ENCODE results near the gene ADCY5.
"Not testable (repeated sequence)": the region's sequence is repeated elsewhere in the genome, so short reads cannot be mapped to it uniquely, and the experiment has no call there.

ADCY5 gene

DNA sequence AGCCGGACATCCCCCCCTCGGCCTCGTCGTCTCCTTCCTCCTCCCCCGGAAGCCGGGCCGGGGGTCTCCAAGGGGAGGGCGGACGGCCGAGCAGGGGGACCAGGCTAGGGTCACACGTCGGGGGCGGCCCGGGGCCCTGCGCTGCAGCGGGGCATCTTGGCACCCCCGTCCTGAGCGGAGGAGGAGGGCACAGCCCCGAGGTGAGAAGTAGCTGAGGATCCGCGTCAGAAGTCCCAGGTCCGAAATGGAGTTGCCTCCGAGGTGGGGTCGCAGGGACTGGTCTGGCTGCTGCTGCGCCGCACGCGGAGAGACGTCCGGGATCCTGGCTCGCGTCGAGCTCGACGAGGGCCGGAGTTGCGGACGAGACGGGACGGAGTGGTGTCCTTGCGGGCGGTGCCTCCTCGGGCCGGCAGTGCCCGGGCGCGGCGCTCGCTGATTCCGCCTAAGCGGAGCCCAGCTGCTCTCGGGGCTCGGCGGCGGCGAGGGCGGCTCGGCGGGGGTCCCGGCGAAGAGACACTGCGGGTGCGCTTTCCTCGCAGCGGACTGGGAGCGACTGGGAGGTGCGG lies at the start of gene ADCY5:
TSS of gene ADCY5 (minus strand) at position 555 of the 566 bp plus-strand sequence. CDS start at position 10, 545 bp downstream.
- peak; percentile 80 for DNase-seq

GRCh38 chr3:123493912-123494311 lies 45.0 kb upstream of the ADCY5 start:
- DNase-seq, result no peak

GRCh38 chr3:123491966-123492587 lies 43.2 kb upstream of the ADCY5 start:
- peak; percentile 89 for DNase-seq

GRCh38 chr3:123489400-123490004 lies 40.6 kb upstream of the ADCY5 start:
- DNase-seq, result peak; percentile 73

DNA sequence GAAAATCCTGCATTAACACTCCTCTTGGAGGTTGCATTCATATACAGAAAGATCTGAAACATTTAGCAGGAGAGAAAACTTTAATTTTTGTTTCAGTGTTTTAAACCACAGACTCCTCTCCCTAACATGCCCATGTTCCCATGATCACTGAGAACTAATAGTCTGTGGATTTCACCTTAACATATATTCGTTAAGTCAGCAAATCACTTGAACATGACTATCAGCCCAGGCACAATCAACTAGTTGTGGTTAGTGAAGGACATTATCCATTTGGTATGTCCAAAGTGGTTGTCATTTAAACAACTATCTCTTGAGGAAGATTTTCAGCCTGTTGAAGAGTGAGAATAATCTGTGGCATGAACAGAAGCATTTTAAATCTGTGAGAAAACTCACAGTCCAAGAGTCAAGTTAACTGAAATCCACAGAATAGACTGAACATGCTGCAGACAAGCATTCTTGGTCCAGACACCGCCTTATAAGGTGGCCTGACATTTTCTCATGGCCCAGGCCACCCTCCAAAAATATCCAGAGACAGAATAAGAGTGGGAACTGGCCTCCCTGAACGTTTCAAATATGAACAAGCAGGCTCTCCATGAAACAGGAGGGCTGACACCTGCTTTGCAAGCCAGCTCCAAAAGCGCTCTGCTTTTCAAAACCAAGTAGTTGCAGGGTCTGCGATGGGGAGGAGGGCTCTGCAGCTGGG lies 39.9 kb upstream of the ADCY5 start:
- no peak for DNase-seq

- not testable (repeated sequence) for DNase-seq
These were observed 38.2 kb upstream of the ADCY5 start for GRCh38 chr3:123487063-123487462.

DNA sequence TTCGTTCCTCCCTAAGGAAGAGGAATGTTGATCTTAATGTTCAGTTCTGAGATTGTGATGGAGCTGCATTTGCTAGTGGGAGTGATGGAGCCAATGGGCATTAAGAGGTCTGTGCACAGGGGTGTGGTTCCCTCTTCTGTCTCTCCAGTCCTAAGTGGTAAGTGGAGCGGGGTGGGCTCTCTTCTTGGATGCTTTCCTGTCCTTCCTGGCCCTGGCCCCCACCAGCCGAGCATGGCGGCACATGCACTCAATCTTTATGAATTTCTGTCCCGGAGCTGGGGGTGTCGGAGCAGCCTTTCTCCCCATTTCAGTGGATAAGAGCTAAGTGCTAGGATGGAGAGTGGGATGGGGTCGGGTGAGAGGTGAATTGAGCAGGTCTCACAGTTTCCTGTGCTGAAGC lies 37.6 kb upstream of the ADCY5 start:
- DNase-seq, result no peak

- DNase-seq, result no peak
These were observed 36.7 kb upstream of the ADCY5 start for GRCh38 chr3:123485551-123485950.

- no peak for DNase-seq
These were observed 34.3 kb upstream of the ADCY5 start for GRCh38 chr3:123483146-123483545.

DNA sequence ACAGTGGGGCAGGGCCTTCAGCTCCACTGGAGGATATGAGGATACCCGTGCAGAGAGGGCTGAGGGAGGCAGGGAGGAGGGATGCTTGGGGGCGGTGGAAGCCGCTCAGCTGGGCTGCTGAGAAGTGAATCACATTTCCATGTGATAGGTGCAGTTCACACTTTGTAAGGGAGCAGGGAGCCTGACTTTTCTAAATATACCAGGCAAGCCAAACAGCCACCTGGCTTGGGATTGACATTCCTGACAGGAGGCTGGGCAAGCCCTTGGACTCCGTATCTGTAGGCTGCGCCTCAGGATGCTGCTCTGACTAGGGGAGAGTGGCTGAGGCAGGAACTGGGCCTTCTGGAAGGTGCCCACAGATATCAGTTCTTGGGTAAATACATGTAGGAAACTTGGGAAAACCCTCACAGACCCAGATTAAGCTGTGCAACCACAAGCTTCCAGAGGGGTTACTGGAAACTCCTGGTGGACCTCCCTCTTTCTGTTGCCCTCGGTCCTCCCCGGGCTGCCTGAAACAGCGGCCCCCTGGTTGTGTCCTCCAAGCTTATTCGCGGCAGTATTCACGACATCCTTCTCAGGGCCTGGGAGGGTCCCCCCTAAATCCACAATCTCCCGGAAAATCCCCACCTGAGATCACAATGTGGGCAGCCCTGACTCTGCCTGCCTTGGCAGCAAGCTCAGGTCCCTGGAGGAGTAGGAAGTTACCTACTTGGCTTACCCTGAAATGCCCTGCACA lies 33.0 kb upstream of the ADCY5 start:
- DNase-seq, result no peak

DNA sequence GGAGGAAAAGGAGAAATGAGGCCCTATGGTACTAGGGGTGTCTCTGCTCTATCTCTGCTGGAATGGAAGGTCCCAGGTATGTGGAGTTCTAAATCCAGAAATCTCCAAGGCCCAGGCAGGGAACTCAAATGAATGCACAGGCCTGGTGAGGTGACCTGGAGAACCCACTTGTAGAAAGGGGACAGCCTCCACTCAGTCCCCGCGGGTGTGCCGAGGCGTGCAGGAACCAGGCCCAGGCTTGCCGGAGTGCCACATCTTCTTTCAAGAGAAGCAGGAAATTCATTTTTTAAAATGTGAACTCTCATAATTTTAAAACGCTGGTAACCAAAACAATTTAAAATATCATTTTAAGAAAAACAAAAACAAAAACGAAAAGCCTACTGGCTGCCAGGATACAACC lies 32.2 kb upstream of the ADCY5 start:
- no peak for DNase-seq

- DNase-seq, result no peak
These were observed 31.5 kb upstream of the ADCY5 start for GRCh38 chr3:123480428-123480827.

- no peak for DNase-seq
These were observed 31.0 kb upstream of the ADCY5 start for GRCh38 chr3:123479891-123480290.

- DNase-seq, result peak; percentile 34
These were observed 29.4 kb upstream of the ADCY5 start for GRCh38 chr3:123478314-123478713.

GRCh38 chr3:123476967-123477750 lies 28.3 kb upstream of the ADCY5 start:
- peak; percentile 67 for DNase-seq

- DNase-seq, result no peak
These were observed 26.9 kb upstream of the ADCY5 start for GRCh38 chr3:123475786-123476185.

- DNase-seq, result no peak
These were observed 22.2 kb upstream of the ADCY5 start for GRCh38 chr3:123471106-123471505.

GRCh38 chr3:123469323-123469995 lies 20.6 kb upstream of the ADCY5 start:
- DNase-seq, result no peak

- DNase-seq, result no peak
These were observed 18.2 kb upstream of the ADCY5 start for GRCh38 chr3:123467046-123467445.

- no peak for DNase-seq
These were observed 15.3 kb upstream of the ADCY5 start for GRCh38 chr3:123464211-123464610.

- no peak for DNase-seq
These were observed 11.0 kb upstream of the ADCY5 start for GRCh38 chr3:123459862-123460261.

DNA sequence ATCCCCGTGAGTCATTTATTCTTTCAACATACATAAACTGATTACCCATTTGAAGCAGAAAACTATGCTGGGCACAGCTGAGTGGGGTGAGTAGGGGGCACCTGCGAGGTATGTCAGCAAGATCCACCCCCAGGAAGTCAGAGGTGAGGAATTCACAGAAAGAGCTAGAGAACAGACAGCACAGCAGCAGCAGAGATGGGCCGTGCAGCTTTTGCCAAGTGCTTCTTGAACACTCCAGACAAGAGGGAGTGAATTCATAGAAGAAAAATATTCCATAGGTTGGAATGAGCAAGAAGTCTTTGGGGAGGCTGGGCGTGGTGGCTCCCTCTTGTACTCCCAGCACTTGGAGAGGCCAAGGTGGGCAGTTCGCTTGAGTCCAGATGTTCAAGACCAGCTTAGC lies 9.4 kb upstream of the ADCY5 start:
- no peak for DNase-seq
